HEK293 (cell line): Measurements from ENCODE around the gene ABTB2.
A peak's percentile ranks its signal among the peaks of the same experiment; 100 is the strongest.

ENCODE experiments used
- ATF2 ChIP-seq: fragments of 450-650 bp; formaldehyde crosslinking; IDR thresholded peaks from 2 replicates; pipeline ENCODE4 v1.5.1; 2016; ENCODE audit warnings: missing biosample characterization, missing genetic modification characterization, low read depth
- ELK4 ChIP-seq: IDR thresholded peaks from 2 replicates; pipeline ENCODE4 v1.6.1; 2011; ENCODE audit warnings: mild to moderate bottlenecking, low read depth, low read length, borderline replicate concordance
- IKZF3 ChIP-seq: fragments of 450-650 bp; IDR thresholded peaks from 2 replicates; pipeline ENCODE4 v1.5.0; 2018; ENCODE audit warnings: missing biosample characterization, mild to moderate bottlenecking, missing genetic modification characterization, moderate library complexity
- KLF10 ChIP-seq: fragments of 450-650 bp; IDR thresholded peaks from 2 replicates; pipeline ENCODE4 v1.5.1; 2018; ENCODE audit warnings: missing biosample characterization, mild to moderate bottlenecking, missing genetic modification characterization
- PRDM10 ChIP-seq: fragments of 450-650 bp; formaldehyde crosslinking; IDR thresholded peaks from 2 replicates; pipeline ENCODE4 v1.5.1; 2016; ENCODE audit warnings: missing biosample characterization, missing genetic modification characterization
- TSHZ1 ChIP-seq: fragments of 450-650 bp; formaldehyde crosslinking; IDR thresholded peaks from 2 replicates; pipeline ENCODE4 v1.5.1; 2016; ENCODE audit warnings: missing biosample characterization, missing genetic modification characterization, borderline replicate concordance
- WT1 ChIP-seq: fragments of 450-650 bp; formaldehyde crosslinking; IDR thresholded peaks from 2 replicates; pipeline ENCODE4 v1.5.1; 2016; ENCODE audit warnings: missing biosample characterization, missing genetic modification characterization
- YY1 ChIP-seq: fragments of 450-650 bp; formaldehyde crosslinking; IDR thresholded peaks from 2 replicates; pipeline ENCODE4 v1.5.1; 2018; ENCODE audit warnings: missing biosample characterization, missing genetic modification characterization
- ZBTB48 ChIP-seq: fragments of 450-650 bp; formaldehyde crosslinking; IDR thresholded peaks from 2 replicates; pipeline ENCODE4 v1.5.1; 2016; ENCODE audit warnings: missing biosample characterization, missing genetic modification characterization
- ZNF146 ChIP-seq: fragments of 450-650 bp; formaldehyde crosslinking; IDR thresholded peaks from 2 replicates; pipeline ENCODE4 v1.5.1; 2016; ENCODE audit warnings: missing biosample characterization, missing genetic modification characterization
- ZNF155 ChIP-seq: fragments of 450-650 bp; formaldehyde crosslinking; IDR thresholded peaks from 2 replicates; pipeline ENCODE4 v1.5.1; 2016; ENCODE audit warnings: missing biosample characterization, missing genetic modification characterization
- ZNF19 ChIP-seq: fragments of 450-650 bp; formaldehyde crosslinking; IDR thresholded peaks from 2 replicates; pipeline ENCODE4; 2016; ENCODE audit warnings: missing biosample characterization, missing genetic modification characterization, low read depth
- ZNF311 ChIP-seq: fragments of 450-650 bp; formaldehyde crosslinking; IDR thresholded peaks from 2 replicates; pipeline ENCODE4 v1.5.1; 2017; ENCODE audit warnings: missing biosample characterization, missing genetic modification characterization, borderline replicate concordance
- ZNF354C ChIP-seq: fragments of 450-650 bp; formaldehyde crosslinking; IDR thresholded peaks from 2 replicates; pipeline ENCODE4 v1.5.1; 2016; ENCODE audit warnings: missing biosample characterization, missing genetic modification characterization, low read depth, borderline replicate concordance
- ZNF362 ChIP-seq: fragments of 450-650 bp; formaldehyde crosslinking; IDR thresholded peaks from 2 replicates; pipeline ENCODE4 v1.5.1; 2016; ENCODE audit warnings: missing biosample characterization, missing genetic modification characterization
- ZNF391 ChIP-seq: fragments of 450-650 bp; formaldehyde crosslinking; IDR thresholded peaks from 2 replicates; pipeline ENCODE4 v1.5.1; 2016; ENCODE audit warnings: low read depth, missing biosample characterization, missing genetic modification characterization, borderline replicate concordance
- ZNF404 ChIP-seq: fragments of 450-650 bp; formaldehyde crosslinking; IDR thresholded peaks from 2 replicates; pipeline ENCODE4 v1.5.1; 2017; ENCODE audit warnings: missing biosample characterization, missing genetic modification characterization
- ZNF449 ChIP-seq: fragments of 450-650 bp; formaldehyde crosslinking; IDR thresholded peaks from 2 replicates; pipeline ENCODE4 v1.5.1; 2017; ENCODE audit warnings: missing biosample characterization, mild to moderate bottlenecking, missing genetic modification characterization, moderate library complexity
- ZNF513 ChIP-seq: fragments of 450-650 bp; IDR thresholded peaks from 2 replicates; pipeline ENCODE4 v1.5.1; 2018; ENCODE audit warnings: missing biosample characterization, missing genetic modification characterization
- ZNF580 ChIP-seq: fragments of 450-650 bp; formaldehyde crosslinking; IDR thresholded peaks from 2 replicates; pipeline ENCODE4 v1.5.1; 2016; ENCODE audit warnings: missing biosample characterization, missing genetic modification characterization
- ZNF623 ChIP-seq: fragments of 450-650 bp; formaldehyde crosslinking; IDR thresholded peaks from 2 replicates; pipeline ENCODE4 v1.5.1; 2016; ENCODE audit warnings: missing biosample characterization, missing genetic modification characterization
- ZNF701 ChIP-seq: fragments of 450-650 bp; formaldehyde crosslinking; IDR thresholded peaks from 2 replicates; pipeline ENCODE4 v1.5.1; 2016; ENCODE audit warnings: missing biosample characterization, missing genetic modification characterization
- ZNF747 ChIP-seq: fragments of 450-650 bp; formaldehyde crosslinking; IDR thresholded peaks from 2 replicates; pipeline ENCODE4 v1.5.1; 2016; ENCODE audit warnings: missing biosample characterization, missing genetic modification characterization
- ZNF777 ChIP-seq: fragments of 450-650 bp; formaldehyde crosslinking; IDR thresholded peaks from 2 replicates; pipeline ENCODE4 v1.5.1; 2017; ENCODE audit warnings: missing biosample characterization, missing genetic modification characterization, borderline replicate concordance
- ZNF785 ChIP-seq: fragments of 450-650 bp; formaldehyde crosslinking; IDR thresholded peaks from 2 replicates; pipeline ENCODE4 v1.5.1; 2016; ENCODE audit warnings: missing biosample characterization, missing genetic modification characterization

Gene ABTB2

GRCh38 chr11:34161812-34162492 is 195.9 kb downstream of the ABTB2 start (continued):
- TF ChIP-seq TSHZ1 (tag by site-specific recombination) (peak; percentile 69; the same call in 1 of the 2 replicates), ZNF362 (tag by site-specific recombination) (no peak), ZNF404 (tag by site-specific recombination) (no peak), IKZF3 (tag by site-specific recombination) (no peak), ZNF623 (tag by site-specific recombination) (no peak), ZNF580 (no peak), ZBTB48 (tag by site-specific recombination) (no peak), ZNF701 (no peak), KLF10 (no peak), WT1 (tag by site-specific recombination) (no peak), ZNF19 (tag by site-specific recombination) (no peak), PRDM10 (tag by site-specific recombination) (no peak), ZNF354C (tag by site-specific recombination) (no peak), ATF2 (tag by site-specific recombination) (peak; percentile 73), ZNF449 (tag by site-specific recombination) (no peak), YY1 (no peak), ZNF146 (no peak), ZNF785 (tag by site-specific recombination) (no peak), ZNF155 (tag by site-specific recombination) (no peak), ZNF311 (tag by site-specific recombination) (no peak), ZNF513 (tag by site-specific recombination) (no peak), ELK4 (no peak), ZNF747 (tag by site-specific recombination) (no peak), ZNF391 (tag by site-specific recombination) (no peak), ZNF777 (no peak)
